ENCODE data around the gene TLL2. TPM values are rescaled to one million over a fixed set of nuclear protein-coding genes. Genes with fewer than 3 reads are reported as not detected.

Gene TLL2
- total RNA-seq, 1 experiment from 2014 or later, result 9.1 TPM

DNA sequence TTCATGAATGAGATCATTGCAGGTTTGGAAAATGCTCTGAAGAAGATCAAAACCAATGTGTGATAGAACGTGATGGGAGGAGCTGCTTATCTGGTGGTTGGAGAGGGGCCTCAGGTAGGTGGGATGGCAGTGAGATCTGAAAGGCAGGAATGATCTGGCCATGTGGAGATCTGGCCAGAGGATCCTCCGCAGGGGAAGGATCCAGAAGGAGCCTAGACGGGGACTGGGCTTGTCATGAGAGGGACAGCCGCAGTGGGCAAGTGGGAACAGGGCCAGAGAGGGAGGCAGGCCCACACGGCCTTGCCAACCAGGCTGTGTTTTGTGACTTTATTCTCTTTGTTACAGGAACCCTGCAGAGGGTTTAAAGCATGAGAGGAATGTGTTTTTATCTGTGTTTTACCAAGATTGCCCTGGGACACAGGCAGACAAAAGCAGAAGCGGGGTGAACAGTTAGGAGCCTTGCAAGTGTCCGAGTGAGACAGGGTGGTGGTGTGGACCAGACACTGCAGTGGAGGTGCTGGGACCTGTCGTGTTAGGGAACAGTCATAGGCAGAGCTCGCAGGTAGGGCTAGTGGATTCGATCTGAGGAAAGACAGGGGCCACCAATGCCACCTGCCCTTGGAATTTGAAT lies 66.6 kb downstream of the TLL2 start (continued):
- TF ChIP-seq, protein P1, sequence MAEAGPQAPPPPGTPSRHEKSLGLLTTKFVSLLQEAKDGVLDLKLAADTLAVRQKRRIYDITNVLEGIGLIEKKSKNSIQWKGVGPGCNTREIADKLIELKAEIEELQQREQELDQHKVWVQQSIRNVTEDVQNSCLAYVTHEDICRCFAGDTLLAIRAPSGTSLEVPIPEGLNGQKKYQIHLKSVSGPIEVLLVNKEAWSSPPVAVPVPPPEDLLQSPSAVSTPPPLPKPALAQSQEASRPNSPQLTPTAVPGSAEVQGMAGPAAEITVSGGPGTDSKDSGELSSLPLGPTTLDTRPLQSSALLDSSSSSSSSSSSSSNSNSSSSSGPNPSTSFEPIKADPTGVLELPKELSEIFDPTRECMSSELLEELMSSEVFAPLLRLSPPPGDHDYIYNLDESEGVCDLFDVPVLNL (CRISPR knock-in tag; IDR thresholded peaks at IDR 0.05; ENCODE audit: borderline replicate concordance, low read depth), result no peak

DNA sequence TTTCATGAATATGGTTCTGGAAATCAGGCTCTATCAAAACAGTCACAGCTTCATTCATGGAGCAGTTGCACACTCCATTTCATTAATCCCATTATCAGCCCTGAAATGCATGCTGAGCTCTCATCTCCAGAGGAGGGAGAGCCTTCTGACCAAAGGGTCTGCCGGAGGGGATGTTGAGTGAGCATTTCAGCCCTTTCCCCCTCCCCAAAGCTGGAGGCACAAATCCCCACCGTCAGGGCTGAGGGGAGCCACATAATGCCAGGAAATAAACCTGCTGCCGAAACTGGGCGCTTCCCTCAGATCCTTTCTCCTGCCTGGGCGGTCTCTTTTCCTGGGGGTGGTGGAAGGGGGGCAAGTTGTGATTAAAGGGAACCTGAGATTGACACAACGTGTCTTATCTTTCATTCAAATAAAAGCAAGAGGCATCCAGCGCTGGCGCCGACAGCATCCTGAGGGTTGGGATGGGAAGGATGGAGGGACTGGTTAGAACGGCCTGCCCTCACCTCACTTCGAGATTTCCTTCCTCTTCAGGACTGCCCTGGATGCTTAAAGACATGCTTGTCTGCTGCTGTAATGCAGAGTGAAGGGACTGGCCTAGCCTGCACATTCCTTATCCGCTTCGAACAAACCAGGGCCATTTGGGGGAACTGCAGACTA lies 71.6 kb downstream of the TLL2 start:
- ChIA-PET POLR2A (interaction anchor here (0.9 kb wide), 1 partner anchor 8 kb away, joined by 3 read pairs; no protein-coding TSS in a partner anchor), CTCF (interaction anchor here (0.6 to 3.7 kb wide), 10 partner anchors 10 to 595 kb away, joined by 3 to 25 read pairs (median 4); partner anchors contain the start of gene TLL2)
- H3K27me3 Mint-ChIP-seq (ENCODE audit: low read depth), result no peaks in the 10 kb centered on the region; the same call in 1 of the 2 replicates
- H3K4me3 Mint-ChIP-seq, result no peak overlapping the region
- peaks cover 29% of the 10 kb centered on the region for H3K36me3 Mint-ChIP-seq
- ATAC-seq, result peak; percentile 62
- H3K27ac Mint-ChIP-seq, result peak overlapping the region; percentile 69
- TF ChIP-seq SMAD3 (CRISPR knock-in tag; IDR thresholded peaks at IDR 0.05; ENCODE audit: borderline replicate concordance) (no peak), TEAD4 (CRISPR knock-in tag; IDR thresholded peaks at IDR 0.05) (no peak), GTF2I (CRISPR knock-in tag; conservative IDR thresholded peaks at IDR 0.05) (no peak), IRF2 (CRISPR knock-in tag; IDR thresholded peaks at IDR 0.05; ENCODE audit: borderline replicate concordance, low read depth) (no peak), NFYB (CRISPR knock-in tag; conservative IDR thresholded peaks at IDR 0.05; ENCODE audit: low read depth) (no peak), ATF1 (CRISPR knock-in tag; IDR thresholded peaks at IDR 0.05) (no peak), ZNF263 (CRISPR knock-in tag; IDR thresholded peaks at IDR 0.05; ENCODE audit: low read depth) (no peak), NR3C1 (CRISPR knock-in tag; conservative IDR thresholded peaks at IDR 0.05; ENCODE audit: low read depth) (no peak)
- TF ChIP-seq, protein P2, sequence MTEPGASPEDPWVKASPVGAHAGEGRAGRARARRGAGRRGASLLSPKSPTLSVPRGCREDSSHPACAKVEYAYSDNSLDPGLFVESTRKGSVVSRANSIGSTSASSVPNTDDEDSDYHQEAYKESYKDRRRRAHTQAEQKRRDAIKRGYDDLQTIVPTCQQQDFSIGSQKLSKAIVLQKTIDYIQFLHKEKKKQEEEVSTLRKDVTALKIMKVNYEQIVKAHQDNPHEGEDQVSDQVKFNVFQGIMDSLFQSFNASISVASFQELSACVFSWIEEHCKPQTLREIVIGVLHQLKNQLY (CRISPR knock-in tag; IDR thresholded peaks at IDR 0.05), result no peak
- TF ChIP-seq, protein P3, sequence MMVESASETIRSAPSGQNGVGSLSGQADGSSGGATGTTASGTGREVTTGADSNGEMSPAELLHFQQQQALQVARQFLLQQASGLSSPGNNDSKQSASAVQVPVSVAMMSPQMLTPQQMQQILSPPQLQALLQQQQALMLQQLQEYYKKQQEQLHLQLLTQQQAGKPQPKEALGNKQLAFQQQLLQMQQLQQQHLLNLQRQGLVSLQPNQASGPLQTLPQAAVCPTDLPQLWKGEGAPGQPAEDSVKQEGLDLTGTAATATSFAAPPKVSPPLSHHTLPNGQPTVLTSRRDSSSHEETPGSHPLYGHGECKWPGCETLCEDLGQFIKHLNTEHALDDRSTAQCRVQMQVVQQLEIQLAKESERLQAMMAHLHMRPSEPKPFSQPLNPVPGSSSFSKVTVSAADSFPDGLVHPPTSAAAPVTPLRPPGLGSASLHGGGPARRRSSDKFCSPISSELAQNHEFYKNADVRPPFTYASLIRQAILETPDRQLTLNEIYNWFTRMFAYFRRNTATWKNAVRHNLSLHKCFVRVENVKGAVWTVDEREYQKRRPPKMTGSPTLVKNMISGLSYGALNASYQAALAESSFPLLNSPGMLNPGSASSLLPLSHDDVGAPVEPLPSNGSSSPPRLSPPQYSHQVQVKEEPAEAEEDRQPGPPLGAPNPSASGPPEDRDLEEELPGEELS (CRISPR knock-in tag; IDR thresholded peaks at IDR 0.05), result no peak
- TF ChIP-seq, protein P4, sequence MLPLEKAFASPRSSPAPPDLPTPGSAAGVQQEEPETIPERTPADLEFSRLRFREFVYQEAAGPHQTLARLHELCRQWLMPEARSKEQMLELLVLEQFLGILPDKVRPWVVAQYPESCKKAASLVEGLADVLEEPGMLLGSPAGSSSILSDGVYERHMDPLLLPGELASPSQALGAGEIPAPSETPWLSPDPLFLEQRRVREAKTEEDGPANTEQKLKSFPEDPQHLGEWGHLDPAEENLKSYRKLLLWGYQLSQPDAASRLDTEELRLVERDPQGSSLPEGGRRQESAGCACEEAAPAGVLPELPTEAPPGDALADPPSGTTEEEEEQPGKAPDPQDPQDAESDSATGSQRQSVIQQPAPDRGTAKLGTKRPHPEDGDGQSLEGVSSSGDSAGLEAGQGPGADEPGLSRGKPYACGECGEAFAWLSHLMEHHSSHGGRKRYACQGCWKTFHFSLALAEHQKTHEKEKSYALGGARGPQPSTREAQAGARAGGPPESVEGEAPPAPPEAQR (CRISPR knock-in tag; IDR thresholded peaks at IDR 0.05), result no peak
- TF ChIP-seq, protein P5, sequence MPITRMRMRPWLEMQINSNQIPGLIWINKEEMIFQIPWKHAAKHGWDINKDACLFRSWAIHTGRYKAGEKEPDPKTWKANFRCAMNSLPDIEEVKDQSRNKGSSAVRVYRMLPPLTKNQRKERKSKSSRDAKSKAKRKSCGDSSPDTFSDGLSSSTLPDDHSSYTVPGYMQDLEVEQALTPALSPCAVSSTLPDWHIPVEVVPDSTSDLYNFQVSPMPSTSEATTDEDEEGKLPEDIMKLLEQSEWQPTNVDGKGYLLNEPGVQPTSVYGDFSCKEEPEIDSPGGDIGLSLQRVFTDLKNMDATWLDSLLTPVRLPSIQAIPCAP (CRISPR knock-in tag; IDR thresholded peaks at IDR 0.05), result no peak
- TF ChIP-seq, protein P6, sequence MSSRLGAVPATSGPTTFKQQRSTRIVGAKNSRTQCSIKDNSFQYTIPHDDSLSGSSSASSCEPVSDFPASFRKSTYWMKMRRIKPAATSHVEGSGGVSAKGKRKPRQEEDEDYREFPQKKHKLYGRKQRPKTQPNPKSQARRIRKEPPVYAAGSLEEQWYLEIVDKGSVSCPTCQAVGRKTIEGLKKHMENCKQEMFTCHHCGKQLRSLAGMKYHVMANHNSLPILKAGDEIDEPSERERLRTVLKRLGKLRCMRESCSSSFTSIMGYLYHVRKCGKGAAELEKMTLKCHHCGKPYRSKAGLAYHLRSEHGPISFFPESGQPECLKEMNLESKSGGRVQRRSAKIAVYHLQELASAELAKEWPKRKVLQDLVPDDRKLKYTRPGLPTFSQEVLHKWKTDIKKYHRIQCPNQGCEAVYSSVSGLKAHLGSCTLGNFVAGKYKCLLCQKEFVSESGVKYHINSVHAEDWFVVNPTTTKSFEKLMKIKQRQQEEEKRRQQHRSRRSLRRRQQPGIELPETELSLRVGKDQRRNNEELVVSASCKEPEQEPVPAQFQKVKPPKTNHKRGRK (CRISPR knock-in tag; IDR thresholded peaks at IDR 0.05; ENCODE audit: borderline replicate concordance), result no peak
- H3K4me1 Mint-ChIP-seq, result peaks cover 43% of the 10 kb centered on the region
- no peak for DNase-seq (ENCODE audit: low spot score)
- peaks cover 10% of the 10 kb centered on the region for H3K9me3 Mint-ChIP-seq

All from WTC11 (cell line).